Esophagus muscularis mucosa (tissue), 3 donors: ENCODE results near the gene PRKAG2.

Experiments
- EP300 ChIP-seq: sonication (generic); formaldehyde crosslinking; IDR thresholded peaks from one replicate; pipeline ENCODE4 v1.6.1; 2017; ENCODE audit warnings: antibody characterized with exemption
- POLR2AphosphoS5 ChIP-seq, 2 donors: sonication (generic); formaldehyde crosslinking; IDR thresholded peaks; one replicate each; pipeline ENCODE4 v1.6.1; 2017; ENCODE audit warnings: antibody characterized with exemption in 2 of 2

DNA sequence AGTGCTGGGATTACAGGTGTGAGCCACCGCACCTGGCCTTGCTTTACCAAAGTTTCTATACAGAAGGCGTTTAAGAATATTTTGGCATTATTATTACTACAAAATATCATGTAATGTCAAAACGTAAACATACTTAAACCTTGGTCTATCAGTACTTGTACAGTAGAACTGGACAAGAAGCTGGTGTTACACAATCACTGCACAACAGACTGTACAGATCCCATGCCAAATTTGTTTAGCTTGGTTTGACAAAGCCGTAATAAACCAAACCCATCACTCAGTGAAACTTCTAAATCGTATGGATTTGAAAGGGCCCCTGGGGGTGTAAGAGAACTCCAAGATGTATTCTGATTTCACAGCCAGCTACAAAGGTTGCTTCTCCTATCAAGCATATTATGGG is 305.4 kb downstream of the PRKAG2 start:
- TF ChIP-seq EP300 (no peak), POLR2AphosphoS5 (IDR thresholded peaks at IDR 0.05) (no peak)
